GM20000 (cell line): Measurements from ENCODE around the gene LRRC75B.

Experiments used
- DNase-seq: peaks from one replicate; pipeline ENCODE4 v3.0.0; 2012; ENCODE audit warnings: low spot score
- TF ChIP-seq, protein P1 (sequence below): IDR thresholded peaks from 2 replicates; pipeline ENCODE4 v1.5.1; 2012; ENCODE audit warnings: mild to moderate bottlenecking, control low read depth; ENCODE audit errors: extremely low read depth, missing control alignments

Gene LRRC75B

GRCh38 chr22:24588757-24589481 lies 4.0 kb downstream of the LRRC75B start:
- TF ChIP-seq, protein P1, sequence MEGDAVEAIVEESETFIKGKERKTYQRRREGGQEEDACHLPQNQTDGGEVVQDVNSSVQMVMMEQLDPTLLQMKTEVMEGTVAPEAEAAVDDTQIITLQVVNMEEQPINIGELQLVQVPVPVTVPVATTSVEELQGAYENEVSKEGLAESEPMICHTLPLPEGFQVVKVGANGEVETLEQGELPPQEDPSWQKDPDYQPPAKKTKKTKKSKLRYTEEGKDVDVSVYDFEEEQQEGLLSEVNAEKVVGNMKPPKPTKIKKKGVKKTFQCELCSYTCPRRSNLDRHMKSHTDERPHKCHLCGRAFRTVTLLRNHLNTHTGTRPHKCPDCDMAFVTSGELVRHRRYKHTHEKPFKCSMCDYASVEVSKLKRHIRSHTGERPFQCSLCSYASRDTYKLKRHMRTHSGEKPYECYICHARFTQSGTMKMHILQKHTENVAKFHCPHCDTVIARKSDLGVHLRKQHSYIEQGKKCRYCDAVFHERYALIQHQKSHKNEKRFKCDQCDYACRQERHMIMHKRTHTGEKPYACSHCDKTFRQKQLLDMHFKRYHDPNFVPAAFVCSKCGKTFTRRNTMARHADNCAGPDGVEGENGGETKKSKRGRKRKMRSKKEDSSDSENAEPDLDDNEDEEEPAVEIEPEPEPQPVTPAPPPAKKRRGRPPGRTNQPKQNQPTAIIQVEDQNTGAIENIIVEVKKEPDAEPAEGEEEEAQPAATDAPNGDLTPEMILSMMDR, result no peak
- no peak for DNase-seq

DNA sequence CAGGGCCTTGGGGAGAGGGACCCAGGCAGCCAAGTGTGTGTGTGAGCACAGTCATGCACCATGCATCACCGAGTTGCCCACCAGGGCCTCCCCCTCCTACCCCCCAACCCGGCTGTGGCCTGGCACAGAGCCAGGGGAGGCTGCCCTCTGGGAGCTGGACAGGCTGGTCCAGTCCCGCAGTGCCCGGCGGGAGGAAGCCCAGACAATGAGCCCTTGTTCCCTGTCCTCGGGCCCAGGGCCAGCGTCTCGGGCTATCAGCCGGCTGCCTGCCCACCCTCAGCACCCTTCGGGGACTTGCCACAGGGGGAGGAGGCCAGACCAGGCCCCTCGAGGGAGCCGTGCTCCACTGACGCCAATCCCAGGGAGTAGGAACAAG lies 4.5 kb downstream of the LRRC75B start:
- TF ChIP-seq, protein P1, result no peak
- no peak for DNase-seq

GRCh38 chr22:24587948-24588347 lies 4.9 kb downstream of the LRRC75B start:
- TF ChIP-seq, protein P1, result no peak
- DNase-seq, result no peak

GRCh38 chr22:24587251-24587650 lies 5.6 kb downstream of the LRRC75B start:
- DNase-seq, result no peak

DNA sequence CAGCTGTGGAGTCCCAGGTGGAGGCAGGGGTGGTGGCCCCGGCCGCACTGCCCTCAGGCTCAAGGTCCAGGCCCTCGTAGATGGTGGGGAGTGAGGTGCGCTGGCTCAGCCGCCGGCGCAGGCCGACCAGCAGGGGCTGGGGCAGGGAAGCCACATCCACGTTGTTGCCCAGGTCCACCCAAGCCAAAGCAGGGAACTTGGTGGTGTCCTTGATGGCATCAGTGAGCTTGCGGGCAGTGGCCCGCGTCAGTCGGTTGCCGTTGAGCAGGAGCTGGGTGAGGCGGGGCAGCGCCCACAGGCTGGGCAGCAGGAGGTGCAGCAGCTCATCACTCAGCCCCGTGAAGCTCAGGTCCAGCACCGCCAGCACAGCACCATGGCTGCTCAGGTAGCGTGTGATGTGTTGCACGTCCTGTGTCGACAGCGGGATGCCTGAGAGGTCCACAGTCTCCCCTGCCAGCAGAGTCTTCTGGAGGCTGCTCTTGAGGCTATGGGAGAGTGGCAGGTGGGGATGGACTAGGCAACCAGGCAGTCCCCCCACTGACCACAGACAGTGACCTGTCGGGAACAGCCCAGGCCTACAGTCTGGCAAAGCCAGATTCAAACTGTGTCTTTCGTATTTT lies 6.8 kb downstream of the LRRC75B start:
- TF ChIP-seq, protein P1, result no peak
- DNase-seq, result no peak

More at GRCh38 chr22:24587251-24587650, 5.6 kb downstream of the LRRC75B start:
- TF ChIP-seq, protein P1, result no peak

DNA sequence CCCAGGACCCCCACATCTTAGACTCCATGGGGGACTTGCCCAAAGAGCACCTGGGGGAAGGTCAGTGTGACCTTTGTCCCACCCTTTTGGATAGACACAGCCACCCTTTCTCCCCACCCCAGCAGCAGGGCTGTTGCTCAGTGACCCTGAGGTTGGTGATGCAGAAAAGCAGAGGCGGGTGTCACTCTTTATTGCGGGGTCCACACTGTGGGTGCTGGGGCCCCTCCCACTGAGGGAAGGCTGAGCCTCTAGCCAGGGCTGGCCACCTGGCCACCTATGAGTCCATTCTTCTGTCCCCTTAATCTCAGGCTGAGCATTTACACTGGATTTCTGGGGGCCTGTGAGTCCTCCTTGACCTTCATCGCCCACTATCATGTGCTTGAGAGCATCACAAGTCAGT lies 7.4 kb downstream of the LRRC75B start:
- TF ChIP-seq, protein P1, result no peak
- DNase-seq, result no peak

DNA sequence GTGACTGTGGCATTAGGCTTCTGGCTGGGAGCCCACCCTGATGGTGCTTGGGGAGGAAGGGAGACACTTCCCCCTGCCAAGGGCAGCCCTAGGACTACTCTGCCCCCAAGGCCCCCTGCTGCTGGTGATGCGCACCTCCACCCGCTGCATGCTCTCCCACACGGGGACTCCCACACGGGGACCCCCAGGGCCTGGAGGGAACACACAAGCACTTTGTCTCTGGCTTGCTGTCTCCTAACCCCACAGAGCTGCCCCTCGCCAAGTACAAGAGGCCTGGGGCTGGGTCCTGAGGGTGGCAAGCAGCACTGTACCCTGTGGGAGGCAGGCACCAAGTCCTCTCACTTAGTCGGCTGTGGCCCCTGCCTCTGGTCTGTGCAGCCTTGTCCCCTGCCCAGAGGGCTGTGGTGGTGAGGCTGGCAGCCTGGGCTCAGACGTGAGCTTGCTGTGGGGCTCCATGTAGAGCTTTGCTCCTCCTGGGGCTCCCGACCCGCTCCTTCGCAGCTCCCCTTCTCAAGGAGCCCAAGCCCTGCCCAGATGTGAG lies 7.9 kb downstream of the LRRC75B start:
- DNase-seq, result no peak
- TF ChIP-seq, protein P1, result no peak
